SK-N-SH (cell line): ENCODE results near the gene AHSG. TPM values are rescaled to one million over a fixed set of nuclear protein-coding genes. Genes with fewer than 3 reads are reported as not detected.

Experiments
- CTCF ChIA-PET: fragments of 300-600, 350-600 bp; formaldehyde crosslinking; extraction: SDS; loops from one replicate; lab custom pipeline; 2021; lab: Yijun Ruan, JAX
- POLR2A ChIA-PET: fragments of 350-600 bp; sonication (Branson Sonifier 250); formaldehyde crosslinking; extraction: SDS; loops from one replicate; lab custom pipeline; 2020; ENCODE audit warnings: antibody characterized with exemption, inconsistent platforms; lab: Yijun Ruan, JAX
- DNase-seq: peaks from one replicate; pipeline ENCODE4 v3.0.0; 2012
- H2AFZ ChIP-seq: fragments of 200-600 bp; sonication (generic); 2 replicates; pipeline ENCODE4 v1.8.1; 2016; ENCODE audit warnings: antibody characterized with exemption, mild to moderate bottlenecking, low read depth
- H3F3A ChIP-seq: fragments of 200-600 bp; sonication (generic); replicated peaks from 2 replicates; pipeline ENCODE3; 2016; ENCODE audit warnings: antibody characterized with exemption, mild to moderate bottlenecking; ENCODE audit not compliant: insufficient read depth
- H3K27ac ChIP-seq, 2 experiments: fragments of 200-500 bp in 1 of 2; fragments of 200-600 bp in 1 of 2; sonication (Bioruptor generic) in 1 of 2; sonication (generic), shearing (Covaris generic) in 1 of 2; 2 replicates each; pipeline versions ENCODE4 v1.5.1 to v1.6.1; 2014 to 2016; ENCODE audit warnings: low read depth in 2 of 2, inconsistent platforms in 1 of 2, low read length in 1 of 2, mild to moderate bottlenecking in 1 of 2, mixed read lengths in 1 of 2
- H3K27me3 ChIP-seq: fragments of 200-600 bp; sonication (generic), shearing (Covaris generic); 2 replicates; pipeline ENCODE4 v1.6.1; 2016; ENCODE audit warnings: mixed run types; ENCODE audit not compliant: insufficient read depth
- H3K36me3 ChIP-seq, 2 experiments: fragments of 200-500 bp in 1 of 2; fragments of 200-600 bp in 1 of 2; sonication (Bioruptor generic) in 1 of 2; sonication (generic) in 1 of 2; replicated peaks in 1 of 2; 2 replicates each; pipeline versions ENCODE3 to v1.5.1; 2014 to 2016; ENCODE audit warnings: low read length in 1 of 2, mild to moderate bottlenecking in 1 of 2; ENCODE audit not compliant: insufficient read depth in 2 of 2, control insufficient read depth in 1 of 2
- H3K4me1 ChIP-seq, 2 experiments: fragments of 200-500 bp in 1 of 2; fragments of 200-600 bp in 1 of 2; sonication (Bioruptor generic) in 1 of 2; sonication (generic), shearing (Covaris generic) in 1 of 2; 2 replicates each; pipeline versions ENCODE4 v1.5.1 to v1.6.1; 2014 to 2016; ENCODE audit warnings: low read depth in 1 of 2, low read length in 1 of 2, mixed run types in 1 of 2; ENCODE audit not compliant: insufficient read depth in 2 of 2, control insufficient read depth in 1 of 2
- H3K4me2 ChIP-seq: fragments of 200-600 bp; sonication (generic), shearing (Covaris generic); 2 replicates; pipeline ENCODE4 v1.6.1; 2017; ENCODE audit warnings: mixed run types
- H3K4me3 ChIP-seq, 2 experiments: fragments of 200-500 bp in 1 of 2; fragments of 200-600 bp in 1 of 2; sonication (Bioruptor generic) in 1 of 2; sonication (generic), shearing (Covaris generic) in 1 of 2; 2 replicates each; pipeline versions ENCODE4 v1.5.1 to v1.8.1; 2014 to 2016; ENCODE audit warnings: low read depth in 2 of 2, inconsistent platforms in 1 of 2, low read length in 1 of 2, mild to moderate bottlenecking in 1 of 2, mixed read lengths in 1 of 2, moderate library complexity in 1 of 2
- H3K79me2 ChIP-seq: fragments of 200-600 bp; sonication (generic); 2 replicates; pipeline ENCODE4 v1.8.1; 2017; ENCODE audit warnings: mild to moderate bottlenecking; ENCODE audit not compliant: insufficient read depth
- H3K9ac ChIP-seq: fragments of 200-600 bp; sonication (generic); 2 replicates; pipeline ENCODE4 v1.6.1; 2017; ENCODE audit warnings: mixed run types
- H3K9me2 ChIP-seq: fragments of 200-600 bp; sonication (generic); 2 replicates; pipeline ENCODE4 v1.6.1; 2017; ENCODE audit warnings: mixed run types
- H3K9me3 ChIP-seq: fragments of 200-600 bp; sonication (generic); 2 replicates; pipeline ENCODE4 v1.6.1; 2017; ENCODE audit warnings: mixed run types, mild to moderate bottlenecking, moderate library complexity
- H4K20me1 ChIP-seq: fragments of 200-600 bp; sonication (generic); 2 replicates; pipeline ENCODE4 v1.6.1; 2017; ENCODE audit warnings: mild to moderate bottlenecking, mixed run types; ENCODE audit not compliant: insufficient read depth
- ELF1 ChIP-seq: IDR thresholded peaks from 2 replicates; pipeline ENCODE4 v1.4.0; 2012
- EZH2phosphoT487 ChIP-seq: fragments of 200-600 bp; sonication (generic); IDR thresholded peaks from 2 replicates; pipeline ENCODE4 v1.6.1; 2017; ENCODE audit warnings: low read depth, mixed run types, mild to moderate bottlenecking, antibody characterized with exemption, moderate library complexity, borderline replicate concordance
- FOSL2 ChIP-seq: IDR thresholded peaks from 2 replicates; pipeline ENCODE4 v1.4.0; 2012; ENCODE audit warnings: low read depth, mild to moderate bottlenecking, moderate library complexity, borderline replicate concordance
- GABPA ChIP-seq: IDR thresholded peaks from 2 replicates; pipeline ENCODE4 v1.4.0; 2012; ENCODE audit warnings: low read depth, mild to moderate bottlenecking
- GATA2 ChIP-seq: sonication (generic); formaldehyde crosslinking; IDR thresholded peaks from 2 replicates; pipeline ENCODE4 v1.5.0; 2020; ENCODE audit warnings: mild to moderate bottlenecking, missing genetic modification reagents
- IRF3 ChIP-seq: fragments of 150-350 bp; IDR thresholded peaks from 2 replicates; pipeline ENCODE4 v1.6.1; 2016; ENCODE audit warnings: mild to moderate bottlenecking, low read depth, low read length
- NFIC ChIP-seq: IDR thresholded peaks from 2 replicates; pipeline ENCODE4 v1.4.0; 2012; ENCODE audit warnings: borderline replicate concordance
- NRF1 ChIP-seq: IDR thresholded peaks from 2 replicates; pipeline ENCODE4 v1.6.1; 2012; ENCODE audit warnings: low read depth, mild to moderate bottlenecking, low read length
- PBX3 ChIP-seq: IDR thresholded peaks from 2 replicates; pipeline ENCODE4; 2012
- POLR2AphosphoS5 ChIP-seq: IDR thresholded peaks from 2 replicates; pipeline ENCODE4 v1.6.1; 2012; ENCODE audit warnings: low read depth, low read length
- REST ChIP-seq: IDR thresholded peaks from 2 replicates; pipeline ENCODE4 v1.6.1; 2012; ENCODE audit warnings: mild to moderate bottlenecking, low read depth, low read length, moderate library complexity
- RXRA ChIP-seq: IDR thresholded peaks from 2 replicates; pipeline ENCODE4 v1.4.0; 2012; ENCODE audit warnings: low read depth, mild to moderate bottlenecking, borderline replicate concordance
- SMC3 ChIP-seq: IDR thresholded peaks from 2 replicates; pipeline ENCODE4 v1.6.1; 2012; ENCODE audit warnings: low read depth, low read length, improper control_type of control experiment
- TCF12 ChIP-seq: IDR thresholded peaks from 2 replicates; pipeline ENCODE4 v1.4.0; 2012
- USF1 ChIP-seq: IDR thresholded peaks from 2 replicates; pipeline ENCODE4 v1.4.0; 2012; ENCODE audit warnings: low read depth, borderline replicate concordance
- USF2 ChIP-seq: fragments of 150-350 bp; IDR thresholded peaks from 2 replicates; pipeline ENCODE4 v1.6.1; 2017; ENCODE audit warnings: antibody characterized with exemption, low read length, low read depth, borderline replicate concordance
- WGBS: methylation state at CpG from one replicate; pipeline ENCODE4 v1.1.6; 2017; ENCODE audit warnings: low lambda C conversion rate; 5-methylcytosine and 5-hydroxymethylcytosine counted together
- polyA plus RNA-seq, 3 experiments: library from polyadenylated mRNA; depleted of rRNA; stranded (reverse); fragments of >200 nt; gene quantifications; 2 replicates each; pipeline ENCODE4 v1.2.3, GENCODE V29; 2012

Gene AHSG
- polyA plus RNA-seq, 1 of the 3 experiments (the other 2 are of a cell fraction) = not detected

GRCh38 chr3:186616299-186616617 is 3.4 kb downstream of the AHSG start:
- Histone ChIP-seq H3K79me2 (no peaks in the 10 kb centered on the region), H3K9ac (no peak overlapping the region), H3K27ac (no peak overlapping the region), H3K36me3 (no peaks in the 10 kb centered on the region), H4K20me1 (no peaks in the 10 kb centered on the region), H3K9me2 (no peaks in the 10 kb centered on the region), H3K4me1 (peaks cover 0 to 7% of the 10 kb centered on the region in 2 experiments; a peak in 2 of 4 replicates), H2AFZ (no peak overlapping the region), H3K27me3 (peaks cover 28% of the 10 kb centered on the region; the same call in 1 of the 2 replicates), H3F3A (no peaks in the 10 kb centered on the region), H3K9me3 (no peaks in the 10 kb centered on the region), H3K4me3 (no peak overlapping the region; a peak in 1 of 4 replicates), H3K4me2 (peak overlapping the region; percentile 59; the same call in 1 of the 2 replicates)
- ChIA-PET CTCF (interaction anchor here (0.8 to 8.6 kb wide), 22 partner anchors 8 to 673 kb away, joined by 3 to 167 read pairs (median 6); partner anchors contain the start of genes FETUB, HRG and RPL39L), POLR2A (interaction anchor here (4.9 kb wide), 1 partner anchor 168 kb away, joined by 31 read pairs; the partner anchor contains the start of gene EIF4A2)
- 88% methylated on average over 8 of the region's 8 CpGs for WGBS
- TF ChIP-seq TCF12 (no peak), NFIC (no peak), POLR2AphosphoS5 (no peak)
- DNase-seq = no peak

GRCh38 chr3:186617036-186617946 is 4.4 kb downstream of the AHSG start:
- Histone ChIP-seq H3K9ac (no peak overlapping the region), H3K36me3 (no peaks in the 10 kb centered on the region), H3K4me2 (peak overlapping the region; percentile 59), H3F3A (no peaks in the 10 kb centered on the region), H2AFZ (peak overlapping the region; percentile 57; the same call in 1 of the 2 replicates), H3K4me3 (peak overlapping the region in 1 of 2 experiments; percentile 34; a peak in 1 of 4 replicates), H3K4me1 (peaks cover 0 to 7% of the 10 kb centered on the region in 2 experiments; a peak in 2 of 4 replicates), H3K79me2 (no peaks in the 10 kb centered on the region), H3K9me2 (no peaks in the 10 kb centered on the region), H3K27ac (no peak overlapping the region), H3K27me3 (peaks cover 37% of the 10 kb centered on the region; the same call in 1 of the 2 replicates), H3K9me3 (no peaks in the 10 kb centered on the region), H4K20me1 (no peaks in the 10 kb centered on the region)
- ChIA-PET POLR2A (interaction anchor here (4.9 kb wide), 1 partner anchor 167 kb away, joined by 31 read pairs; the partner anchor contains the start of gene EIF4A2), CTCF (interaction anchor here (0.5 to 8.6 kb wide), 46 partner anchors 8 to 957 kb away, joined by 3 to 167 read pairs (median 4); partner anchors contain the start of genes EIF4A2, FETUB and RPL39L)
- peak; percentile 84 for DNase-seq
- WGBS = 29% methylated on average over 27 of the region's 31 CpGs
- TF ChIP-seq USF2 (no peak), EZH2phosphoT487 (no peak), ELF1 (no peak), IRF3 (no peak), NFIC (peak; percentile 39; the same call in 1 of the 2 replicates), SMC3 (peak; percentile 54), GATA2 (no peak), USF1 (no peak), RXRA (no peak), PBX3 (no peak), TCF12 (no peak; the same call in 1 of the 2 replicates), FOSL2 (no peak), REST (no peak), GABPA (no peak), NRF1 (no peak)
